Measurements from ENCODE around the gene KLHL40. TPM values are rescaled to one million over a fixed set of nuclear protein-coding genes. Genes with fewer than 3 reads are reported as not detected.

KLHL40 gene
- total RNA-seq, 8 experiments from 2014 or later: 0.05 to 0.38 (median 0.15) TPM; not detected in 5

DNA sequence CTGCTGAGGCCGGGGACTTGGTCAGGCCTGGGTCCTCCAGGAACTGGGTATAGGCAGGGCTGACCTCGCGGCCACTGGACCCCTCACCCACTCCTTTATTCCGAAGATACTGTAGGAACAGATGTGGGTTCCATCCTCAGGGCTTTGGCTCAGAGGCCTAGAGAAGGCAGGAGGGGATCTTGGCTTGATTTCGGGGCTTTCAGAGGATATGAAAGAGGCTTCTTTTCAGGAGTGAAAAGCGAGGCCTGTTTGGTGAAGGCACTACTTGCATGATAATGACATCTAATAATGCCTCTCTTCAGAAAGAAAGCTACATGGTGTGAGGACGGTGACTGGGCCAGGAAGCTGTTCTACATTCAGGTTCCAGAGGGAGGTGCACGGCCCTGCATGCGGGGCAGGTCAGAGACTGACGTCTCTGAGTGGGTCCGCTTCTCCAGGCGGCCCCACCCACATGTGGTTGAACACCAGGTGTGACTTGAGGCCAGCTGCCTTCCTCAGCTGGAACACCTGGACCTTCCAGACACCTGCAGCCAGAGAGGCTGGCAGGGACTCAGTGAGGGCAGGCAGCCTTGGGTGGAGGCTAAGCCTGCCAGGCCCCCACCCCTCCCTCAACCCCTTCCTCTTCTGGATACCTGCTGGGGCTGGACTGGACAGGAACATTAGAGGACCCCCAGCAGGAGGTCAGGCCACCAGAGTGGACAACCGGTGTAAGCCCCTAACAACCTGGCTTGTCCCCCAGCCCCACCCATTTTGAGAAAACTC lies 48.3 kb downstream of the KLHL40 start:
- H3K27ac ChIP-seq: no peak overlapping the region
- peak in 2 of 8 experiments; percentile 12 to 15 for ATAC-seq (replicated peaks in 6 of 8)
- in situ Hi-C loops (cut with MboI; ENCODE audit: low pct_unique_long_range_greater_than_20kb in 2 of 9, low sequenced_read_pairs in 9 of 9, unreplicated experiment in 9 of 9): no loop called here
- peaks cover 4 to 12% of the 10 kb centered on the region in 2 donors for H3K4me1 ChIP-seq (replicated peaks in 1 of 2)
- no peak overlapping the region for H3K4me3 ChIP-seq
- 35 to 83% (median 73%) methylated on average over 1 to 7 of the region's 13 CpGs; no CpG with 5 or more reads in 5 of the 10 experiments for WGBS, 10 experiments

- no peak for ATAC-seq (replicated peaks in 6 of 8)
- Histone ChIP-seq H3K4me1 (replicated peaks in 1 of 2) (peaks cover 4 to 12% of the 10 kb centered on the region in 2 donors), H3K4me3 (no peak overlapping the region), H3K27ac (no peak overlapping the region)
- WGBS, 10 experiments: 20 to 100% (median 60%) methylated on average over 1 to 2 of the region's 6 CpGs; no CpG with 5 or more reads in 5 of the 10 experiments
- in situ Hi-C loops (cut with MboI; ENCODE audit: low pct_unique_long_range_greater_than_20kb in 2 of 9, low sequenced_read_pairs in 9 of 9, unreplicated experiment in 9 of 9): no loop called here
Observed at GRCh38 chr3:42734263-42734860, 49.0 kb downstream of the KLHL40 start.

- Histone ChIP-seq H3K27ac (no peak overlapping the region), H3K4me1 (replicated peaks in 1 of 2) (peaks cover 4 to 12% of the 10 kb centered on the region in 2 donors), H3K4me3 (no peak overlapping the region)
- no peak for ATAC-seq (replicated peaks in 6 of 8)
- in situ Hi-C loops (cut with MboI; ENCODE audit: low pct_unique_long_range_greater_than_20kb in 2 of 9, low sequenced_read_pairs in 9 of 9, unreplicated experiment in 9 of 9): no loop called here
- WGBS, 10 experiments: 0 to 100% (median 38%) methylated on average over 1 to 4 of the region's 8 CpGs; no CpG with 5 or more reads in 6 of the 10 experiments
Observed at GRCh38 chr3:42735019-42735418, 49.7 kb downstream of the KLHL40 start.

- in situ Hi-C loops (cut with MboI; ENCODE audit: low pct_unique_long_range_greater_than_20kb in 2 of 9, low sequenced_read_pairs in 9 of 9, unreplicated experiment in 9 of 9): no loop called here
- H3K4me1 ChIP-seq (replicated peaks in 1 of 2): peaks cover 4 to 12% of the 10 kb centered on the region in 2 donors
- no peak overlapping the region for H3K27ac ChIP-seq
- H3K4me3 ChIP-seq: no peak overlapping the region
- WGBS, 10 experiments: 67 to 100% (median 90%) methylated on average over 1 to 8 of the region's 12 CpGs; no CpG with 5 or more reads in 1 of the 10 experiments
- no peak for ATAC-seq (replicated peaks in 6 of 8)
Observed at GRCh38 chr3:42735615-42736014, 50.3 kb downstream of the KLHL40 start.

DNA sequence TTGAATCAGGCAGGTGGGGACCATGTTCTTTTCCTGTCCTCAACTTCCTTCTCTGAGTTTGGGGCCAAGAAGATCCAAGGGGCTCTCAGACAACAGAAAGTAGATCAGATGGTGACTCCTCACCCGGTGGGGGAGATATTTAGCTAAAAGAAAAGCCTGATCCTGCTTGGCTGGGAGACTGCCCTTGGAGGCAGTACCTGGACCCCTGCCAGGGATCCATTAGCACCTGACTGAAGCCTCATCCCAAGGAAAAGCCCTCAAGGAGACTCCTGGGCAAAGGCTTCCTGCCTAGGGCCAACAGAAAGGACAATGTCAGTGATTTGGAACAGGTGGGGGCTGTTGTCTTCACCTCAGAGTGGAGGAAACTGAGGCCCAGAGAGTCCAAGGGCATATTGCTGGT lies 50.7 kb downstream of the KLHL40 start:
- Histone ChIP-seq H3K4me3 (no peak overlapping the region), H3K27ac (no peak overlapping the region), H3K4me1 (replicated peaks in 1 of 2) (peaks cover 4 to 12% of the 10 kb centered on the region in 2 donors)
- in situ Hi-C loops (cut with MboI; ENCODE audit: low pct_unique_long_range_greater_than_20kb in 2 of 9, low sequenced_read_pairs in 9 of 9, unreplicated experiment in 9 of 9): no loop called here
- ATAC-seq (replicated peaks in 6 of 8): no peak
- WGBS, 10 experiments: no CpG with 5 or more reads among the region's 1 CpG

GRCh38 chr3:42736531-42736930 lies 51.2 kb downstream of the KLHL40 start:
- H3K4me3 ChIP-seq: no peak overlapping the region
- ATAC-seq (replicated peaks in 6 of 8): no peak
- WGBS, 10 experiments: 40 to 100% (median 79%) methylated on average over 1 to 3 of the region's 6 CpGs; no CpG with 5 or more reads in 4 of the 10 experiments
- in situ Hi-C loops (cut with MboI; ENCODE audit: low pct_unique_long_range_greater_than_20kb in 2 of 9, low sequenced_read_pairs in 9 of 9, unreplicated experiment in 9 of 9): no loop called here
- no peak overlapping the region for H3K27ac ChIP-seq
- peaks cover 4 to 12% of the 10 kb centered on the region in 2 donors for H3K4me1 ChIP-seq (replicated peaks in 1 of 2)

GRCh38 chr3:42739401-42740158 lies 54.2 kb downstream of the KLHL40 start:
- Histone ChIP-seq H3K27ac (no peak overlapping the region), H3K4me1 (replicated peaks in 1 of 2) (peaks cover 0 to 5% of the 10 kb centered on the region in 2 donors), H3K4me3 (no peak overlapping the region)
- in situ Hi-C loops (cut with MboI; ENCODE audit: low pct_unique_long_range_greater_than_20kb in 2 of 9, low sequenced_read_pairs in 9 of 9, unreplicated experiment in 9 of 9): loop anchor here in 1 of 9 experiments (10.0 kb wide), 1 partner anchor 85 kb away; the partner anchor contains the start of gene ZBTB47
- WGBS, 10 experiments: 59 to 96% (median 76%) methylated on average over 3 to 10 of the region's 12 CpGs; no CpG with 5 or more reads in 4 of the 10 experiments
- ATAC-seq (replicated peaks in 6 of 8): peak; percentile 22 to 97 (median 77)

GRCh38 chr3:42741796-42742195 lies 56.5 kb downstream of the KLHL40 start:
- Histone ChIP-seq H3K4me1 (replicated peaks in 1 of 2) (peaks cover 0 to 5% of the 10 kb centered on the region in 2 donors), H3K4me3 (no peak overlapping the region), H3K27ac (no peak overlapping the region)
- 60 to 86% (median 80%) methylated on average over 1 to 2 of the region's 3 CpGs; no CpG with 5 or more reads in 5 of the 10 experiments for WGBS, 10 experiments
- no peak for ATAC-seq (replicated peaks in 6 of 8)
- in situ Hi-C loops (cut with MboI; ENCODE audit: low pct_unique_long_range_greater_than_20kb in 2 of 9, low sequenced_read_pairs in 9 of 9, unreplicated experiment in 9 of 9): loop anchor here in 1 of 9 experiments (10.0 kb wide), 1 partner anchor 87 kb away; the partner anchor contains the start of gene ZBTB47

Other genes with a start within 250 kb of the KLHL40 start
- 1 to 10 TPM in 2 of 8 experiments, under 1 TPM in 6; 0.21 to 2.9 (median 0.59) TPM for gene VIPR1, start 182.9 kb upstream of the KLHL40 start, total RNA-seq
- gene SEC22C, start 103.6 kb upstream of the KLHL40 start, total RNA-seq: 10 to 100 TPM; 26.5 to 56.6 (median 32.5) TPM
- 10 to 100 TPM; 20.0 to 41.6 (median 33.1) TPM for gene SS18L2, start 94.7 kb upstream of the KLHL40 start, total RNA-seq
- gene NKTR, start 84.9 kb upstream of the KLHL40 start, total RNA-seq: 100 to 1,000 TPM in 2 of 8 experiments, 10 to 100 TPM in 6; 44.4 to 140 (median 76.5) TPM
- 10 to 100 TPM in 3 of 8 experiments, 1 to 10 TPM in 5; 3.3 to 20.7 (median 7.7) TPM for gene ZBTB47, start 31.8 kb upstream of the KLHL40 start, total RNA-seq
- gene HHATL, start 17.3 kb downstream of the KLHL40 start, total RNA-seq: 1 to 10 TPM in 3 of 8 experiments, under 1 TPM in 3, not detected in 2; 0.22 to 2.6 (median 1.2) TPM
- gene CCDC13, start 87.7 kb downstream of the KLHL40 start, total RNA-seq: 10 to 100 TPM in 1 of 8 experiments, 1 to 10 TPM in 7; 1.0 to 18.8 (median 1.5) TPM
- 100 to 1,000 TPM; 126 to 236 (median 151) TPM for gene HIGD1A, start 119.0 kb downstream of the KLHL40 start, total RNA-seq
- under 1 TPM in 7 of 8 experiments, not detected in 1; 0.31 to 0.87 (median 0.38) TPM for gene ACKR2, start 123.9 kb downstream of the KLHL40 start, total RNA-seq
- gene CYP8B1, start 190.3 kb downstream of the KLHL40 start, total RNA-seq: under 1 TPM in 7 of 8 experiments, not detected in 1; 0.05 to 0.81 (median 0.14) TPM
- gene ZNF662, start 220.6 kb downstream of the KLHL40 start, total RNA-seq: 10 to 100 TPM in 1 of 8 experiments, 1 to 10 TPM in 5, under 1 TPM in 1, not detected in 1; 0.35 to 10.3 (median 6.3) TPM

All from motor neuron (in vitro differentiated cells).